H1 (cell line): ENCODE data around the gene APLP2. TPM values are rescaled to one million over a fixed set of nuclear protein-coding genes. Genes with fewer than 3 reads are reported as not detected.

Source experiments
- CEBPB ChIP-seq: IDR thresholded peaks from 2 replicates; pipeline ENCODE4 v1.6.1; 2012; ENCODE audit warnings: low read depth, low read length
- CHD7 ChIP-seq: fragments of 300-600 bp; sonication (generic); IDR thresholded peaks from 2 replicates; pipeline ENCODE4 v1.7.1; 2012; ENCODE audit warnings: low read length, moderate library complexity, mild to moderate bottlenecking, inconsistent platforms; ENCODE audit not compliant: insufficient replicate concordance
- GTF2F1 ChIP-seq: IDR thresholded peaks from 2 replicates; pipeline ENCODE4 v1.6.1; 2012; ENCODE audit warnings: low read depth, low read length, improper control_type of control experiment, borderline replicate concordance
- NANOG ChIP-seq: IDR thresholded peaks from 2 replicates; pipeline ENCODE4 v1.6.1; 2011; ENCODE audit warnings: low read length, low read depth, mild to moderate bottlenecking, inconsistent platforms; ENCODE audit not compliant: insufficient read depth, poor library complexity, severe bottlenecking
- polyA plus RNA-seq, 7 experiments: library from polyadenylated mRNA; depleted of rRNA in 3 of 7; stranded (reverse) in 5 of 7; unstranded in 2 of 7; fragments of >200 nt in 5 of 7; fragments of 200-250 nt in 2 of 7; gene quantifications; 1 replicate in 5 of 7; 2 replicates in 1 of 7; 4 replicates in 1 of 7; pipeline versions ENCODE4 v1.2.1 to v1.2.3, GENCODE V29; 2011 to 2013; ENCODE audit warnings: missing spikeins in 2 of 7, mixed read lengths in 2 of 7
- total RNA-seq: library from RNA; stranded (reverse); fragmentation: NEBNext Ultra II Directional; extraction: Animal tissue kit (Norgen Biotek cat#: 25700); gene quantifications from 2 replicates; pipeline ENCODE4 v1.2.1, GENCODE V29; 2021

Gene APLP2
- total and polyA plus RNA-seq, 2 of the 8 experiments (the other 6 are each of a cell fraction or from before 2014, with no cell fraction given): 222 to 315 TPM

GRCh38 chr11:130078080-130078479 lies 8.4 kb downstream of the APLP2 start (continued):
- TF ChIP-seq NANOG (no peak), GTF2F1 (no peak), CEBPB (no peak), CHD7 (no peak)
